ENCODE results near the gene GABBR2.

- TF ChIP-seq POLR2A (IDR thresholded peaks at IDR 0.05) (no peak), POLR2AphosphoS5 (IDR thresholded peaks at IDR 0.05) (no peak), CTCF (IDR thresholded peaks at IDR 0.05) (no peak)
Observed at GRCh38 chr9:98369471-98369870, 339.3 kb downstream of the GABBR2 start.

Data from breast epithelium (tissue), 3 donors.